Skeletal muscle tissue (tissue), 4 donors: Measurements from ENCODE around the gene RPS27. TPM values are rescaled to one million over a fixed set of nuclear protein-coding genes. Genes with fewer than 3 reads are reported as not detected.
A peak's percentile ranks its signal among the peaks of the same experiment; 100 is the strongest.

ENCODE experiments used
- H3K27ac ChIP-seq: one replicate; pipeline ENCODE4 v1.7.0; 2013; ENCODE audit warnings: mild to moderate bottlenecking, low read depth, low read length, inconsistent platforms
- H3K27me3 ChIP-seq, 3 donors: one replicate each; pipeline ENCODE4 v1.7.0; 2013; ENCODE audit warnings: low read length in 3 of 3; ENCODE audit not compliant: control insufficient read depth in 3 of 3, insufficient read depth in 3 of 3
- H3K36me3 ChIP-seq, 3 donors: one replicate each; pipeline ENCODE4 v1.7.0; 2013; ENCODE audit warnings: low read length in 3 of 3; ENCODE audit not compliant: control insufficient read depth in 3 of 3, insufficient read depth in 3 of 3
- H3K4me1 ChIP-seq, 3 donors: one replicate each; pipeline ENCODE4 v1.7.0; 2013; ENCODE audit warnings: low read length in 3 of 3, mild to moderate bottlenecking in 3 of 3; ENCODE audit not compliant: control insufficient read depth in 3 of 3, insufficient read depth in 3 of 3
- H3K4me3 ChIP-seq, 3 donors: one replicate each; pipeline ENCODE4 v1.7.0; 2013; ENCODE audit warnings: low read length in 3 of 3
- H3K9ac ChIP-seq, 3 donors: one replicate each; pipeline ENCODE4 v1.7.0; 2013; ENCODE audit warnings: low read length in 3 of 3, mild to moderate bottlenecking in 3 of 3, moderate library complexity in 2 of 3, low read depth in 1 of 3
- H3K9me3 ChIP-seq, 3 donors: one replicate each; pipeline ENCODE4 v1.7.0; 2013; ENCODE audit warnings: low read length in 3 of 3; ENCODE audit not compliant: control insufficient read depth in 3 of 3
- total RNA-seq: library from RNA; depleted of rRNA; stranded (reverse); fragments of >200 nt; gene quantifications from one replicate; pipeline ENCODE4 v1.2.3, GENCODE V29; 2014
- donor health status: Osteomylitis.

RPS27 gene
- 4,210 TPM for total RNA-seq

DNA sequence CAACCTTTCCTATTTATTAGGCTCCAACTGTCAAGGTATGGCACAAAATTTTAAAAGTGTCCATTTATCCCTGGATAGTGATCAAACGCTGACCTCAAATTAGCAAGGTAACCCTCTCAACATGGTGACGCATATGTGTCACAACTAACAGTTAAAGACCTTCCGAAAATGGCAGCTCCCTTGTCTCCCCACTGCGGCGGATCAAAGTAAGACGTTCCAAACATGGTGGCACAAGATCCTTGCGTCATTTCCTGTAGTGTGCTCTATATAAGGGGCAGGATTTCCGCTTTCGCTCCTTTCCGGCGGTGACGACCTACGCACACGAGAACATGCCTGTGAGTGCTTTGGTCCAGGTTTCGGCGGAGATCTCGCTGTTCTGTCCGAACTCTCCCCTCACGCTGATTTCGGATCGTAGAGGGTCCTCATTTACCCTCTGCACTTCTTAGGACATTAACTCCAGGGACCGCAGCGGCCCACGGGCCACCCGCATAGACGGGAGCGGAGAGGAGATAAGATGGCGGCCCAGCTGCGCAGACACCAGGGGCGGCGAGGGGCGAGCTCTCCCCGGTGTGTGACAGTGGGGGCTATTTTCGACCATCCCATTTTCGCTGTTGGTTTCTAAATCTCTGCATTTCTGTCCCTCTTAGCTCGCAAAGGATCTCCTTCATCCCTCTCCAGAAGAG lies at the start of gene RPS27:
Gene RPS27, plus strand, starts transcription at position 295 of the 683 bp plus-strand sequence. Its CDS starts 35 bp downstream, at position 330.
- Histone ChIP-seq H3K36me3 (peaks cover 19 to 37% (median 25%) of the 10 kb centered on the region in 3 donors), H3K9me3 (no peaks in the 10 kb centered on the region), H3K27me3 (no peaks in the 10 kb centered on the region), H3K4me3 (peak within 1 kb of the TSS; percentile 76 to 99 (median 97)), H3K4me1 (peaks cover 22 to 33% (median 23%) of the 10 kb centered on the region in 3 donors), H3K27ac (peak within 1 kb of the TSS; percentile 87), H3K9ac (peak within 1 kb of the TSS; percentile 85 to 99 (median 97))

GRCh38 chr1:153941826-153942725 lies 48.5 kb upstream of the RPS27 start:
- H3K9ac ChIP-seq: no peak overlapping the region
- H3K27ac ChIP-seq: no peak overlapping the region
- no peak overlapping the region for H3K4me3 ChIP-seq
- H3K9me3 ChIP-seq: no peaks in the 10 kb centered on the region
- H3K4me1 ChIP-seq: peaks cover 25 to 40% (median 33%) of the 10 kb centered on the region in 3 donors
- H3K36me3 ChIP-seq: peaks cover 49 to 50% (median 49%) of the 10 kb centered on the region in 3 donors
- no peaks in the 10 kb centered on the region for H3K27me3 ChIP-seq

DNA sequence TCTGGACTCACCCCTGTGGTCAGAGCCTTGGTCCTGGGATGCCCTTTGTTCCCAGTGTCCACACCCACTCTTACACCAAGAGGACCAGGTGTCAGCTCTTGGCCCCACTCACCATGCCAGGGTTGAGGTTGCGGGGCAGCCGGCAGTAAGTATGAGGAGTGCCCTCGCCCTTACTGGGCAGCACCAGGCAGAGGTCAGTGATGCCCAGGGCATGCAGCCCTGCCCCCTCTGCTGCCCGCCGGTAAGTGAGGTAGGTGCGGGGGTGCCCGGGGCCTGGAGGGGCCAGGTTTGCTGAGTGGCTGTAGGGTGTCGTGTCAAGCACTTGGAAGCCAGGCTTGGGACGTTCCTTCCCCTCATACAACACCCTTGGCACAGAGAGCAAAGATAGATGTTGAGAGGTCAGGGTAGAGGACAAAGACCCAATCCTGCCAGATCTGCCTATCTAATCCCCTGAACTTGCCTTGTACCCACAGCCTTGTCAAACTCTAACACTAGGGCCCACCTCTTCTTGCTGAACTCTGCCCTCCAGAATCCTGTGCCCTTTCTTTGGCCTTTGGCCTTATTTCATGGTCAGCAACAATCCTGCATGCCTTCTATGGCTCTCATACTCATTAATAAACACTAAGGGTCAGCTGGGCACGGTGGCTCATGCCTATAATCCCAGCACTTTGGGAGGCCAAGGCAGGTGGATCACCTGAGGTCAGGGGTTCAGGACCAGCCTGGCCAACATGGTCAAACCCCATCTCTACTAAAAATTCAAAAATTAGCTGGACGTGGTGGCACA lies 47.6 kb upstream of the RPS27 start:
- peaks cover 42 to 48% (median 47%) of the 10 kb centered on the region in 3 donors for H3K36me3 ChIP-seq

DNA sequence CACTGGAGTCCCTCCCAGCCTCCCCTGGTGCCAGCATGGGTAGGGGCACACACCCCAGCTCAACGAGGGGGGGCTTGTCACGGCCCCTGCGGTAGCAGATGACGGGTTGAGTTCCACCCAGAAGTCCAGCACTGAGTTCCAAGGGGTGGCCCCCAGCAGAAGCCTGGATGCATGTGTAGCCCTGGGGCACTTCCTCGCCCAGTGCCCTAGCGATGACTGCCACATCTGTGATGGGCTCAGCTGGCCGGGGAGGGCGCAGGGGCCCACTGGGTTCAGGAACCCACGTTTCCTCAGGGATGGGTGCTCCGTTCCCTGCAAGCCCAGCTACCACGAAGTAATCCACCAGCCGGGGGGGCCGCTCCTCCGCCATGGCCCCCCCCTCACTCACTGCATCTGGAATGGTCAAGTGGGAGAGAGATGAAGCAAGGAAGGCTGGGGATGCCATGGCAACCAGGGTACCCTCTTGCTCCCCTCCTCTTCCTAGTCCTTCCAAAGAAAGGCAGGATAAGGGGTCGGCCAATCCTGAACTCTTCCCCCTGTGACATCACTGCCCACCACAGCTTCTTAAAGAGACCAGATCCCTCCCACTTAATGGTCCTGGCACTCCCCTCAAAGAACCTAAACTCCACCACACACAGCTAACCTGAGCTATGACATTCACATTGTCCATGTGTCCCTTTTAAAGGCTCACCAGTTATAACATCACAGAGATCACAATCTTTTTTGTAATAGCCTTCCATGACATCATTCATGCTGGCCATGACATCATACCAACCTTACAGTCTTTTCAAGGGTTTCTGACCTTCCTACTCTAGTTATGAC lies 46.3 kb upstream of the RPS27 start:
- no peaks in the 10 kb centered on the region for H3K27me3 ChIP-seq
- H3K4me1 ChIP-seq: peaks cover 27 to 44% (median 36%) of the 10 kb centered on the region in 3 donors
- peak overlapping the region; percentile 84 to 91 (median 87) for H3K4me3 ChIP-seq
- H3K36me3 ChIP-seq: peaks cover 48 to 56% (median 56%) of the 10 kb centered on the region in 3 donors
- peak overlapping the region; percentile 93 to 96 (median 95) for H3K9ac ChIP-seq
- H3K9me3 ChIP-seq: no peaks in the 10 kb centered on the region
- peak overlapping the region; percentile 97 for H3K27ac ChIP-seq

More for the DNA sequence above, 47.6 kb upstream of the RPS27 start:
- Histone ChIP-seq H3K9me3 (no peaks in the 10 kb centered on the region), H3K27me3 (no peaks in the 10 kb centered on the region), H3K4me1 (peaks cover 27 to 44% (median 36%) of the 10 kb centered on the region in 3 donors), H3K9ac (peak overlapping the region in 1 of 3 donors; percentile 45), H3K27ac (no peak overlapping the region), H3K4me3 (peak overlapping the region in 1 of 3 donors; percentile 13)

GRCh38 chr1:153944827-153945117 lies 45.8 kb upstream of the RPS27 start:
- Histone ChIP-seq H3K9ac (peak overlapping the region; percentile 93 to 96 (median 95)), H3K36me3 (peaks cover 48 to 52% (median 50%) of the 10 kb centered on the region in 3 donors)

GRCh38 chr1:153945131-153945794 lies 45.3 kb upstream of the RPS27 start:
- Histone ChIP-seq H3K27ac (peak overlapping the region; percentile 97), H3K27me3 (no peaks in the 10 kb centered on the region), H3K36me3 (peaks cover 47 to 51% (median 49%) of the 10 kb centered on the region in 3 donors), H3K4me1 (peaks cover 27 to 44% (median 36%) of the 10 kb centered on the region in 3 donors), H3K9ac (peak overlapping the region; percentile 93 to 96 (median 95)), H3K4me3 (peak overlapping the region; percentile 84 to 91 (median 87)), H3K9me3 (no peaks in the 10 kb centered on the region)

More at GRCh38 chr1:153944827-153945117, 45.8 kb upstream of the RPS27 start:
- Histone ChIP-seq H3K4me3 (peak overlapping the region; percentile 84 to 91 (median 87)), H3K27ac (peak overlapping the region; percentile 97), H3K27me3 (no peaks in the 10 kb centered on the region), H3K9me3 (no peaks in the 10 kb centered on the region), H3K4me1 (peaks cover 27 to 44% (median 36%) of the 10 kb centered on the region in 3 donors)

- H3K9ac ChIP-seq: peak overlapping the region; percentile 93 to 96 (median 95)
- peaks cover 47 to 51% (median 49%) of the 10 kb centered on the region in 3 donors for H3K36me3 ChIP-seq
- H3K27ac ChIP-seq: peak overlapping the region; percentile 97
- peak overlapping the region; percentile 84 to 91 (median 87) for H3K4me3 ChIP-seq
- H3K27me3 ChIP-seq: no peaks in the 10 kb centered on the region
- peaks cover 27 to 44% (median 36%) of the 10 kb centered on the region in 3 donors for H3K4me1 ChIP-seq
- H3K9me3 ChIP-seq: no peaks in the 10 kb centered on the region
Observed at GRCh38 chr1:153945795-153946621, 44.6 kb upstream of the RPS27 start.

DNA sequence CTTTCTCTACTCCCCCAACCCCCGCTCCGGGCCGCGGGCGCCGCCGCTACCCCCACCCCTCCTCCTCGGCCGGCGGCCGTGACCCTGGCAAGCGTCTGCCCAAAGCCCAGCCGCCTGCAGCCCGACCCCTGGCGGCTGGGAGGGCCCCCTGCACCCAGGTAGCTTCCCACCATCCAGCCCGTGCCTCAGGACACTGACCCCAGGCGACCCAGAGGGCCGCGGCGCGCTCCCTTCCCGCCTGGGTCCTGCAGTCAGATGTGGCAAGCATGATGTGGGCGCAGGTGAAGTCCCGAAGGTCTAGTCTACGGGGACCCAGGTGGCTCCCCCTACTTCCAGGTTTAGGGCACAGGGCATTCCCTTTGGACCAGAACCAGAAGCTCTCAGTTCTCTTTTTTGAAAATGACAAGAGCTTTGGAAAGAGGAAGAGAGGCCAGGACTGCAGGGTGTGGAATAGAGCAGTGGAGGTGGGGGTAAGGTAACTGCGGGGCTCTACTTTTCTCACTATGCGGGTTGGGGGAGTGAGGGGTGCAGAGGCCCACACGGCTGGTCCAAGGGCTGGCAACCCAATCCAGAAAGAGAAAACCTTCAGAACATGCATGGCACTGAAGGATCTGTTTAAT lies 43.8 kb upstream of the RPS27 start, which contains the start of gene DENND4B:
Gene DENND4B, minus strand, starts transcription at position 97 of the 620 bp plus-strand sequence. CDS start 2,344 bp downstream, outside the sequence.
- Histone ChIP-seq H3K27ac (peak within 1 kb of the TSS; percentile 97), H3K27me3 (no peaks in the 10 kb centered on the region), H3K4me3 (peak within 1 kb of the TSS; percentile 84 to 91 (median 87)), H3K9me3 (no peaks in the 10 kb centered on the region), H3K36me3 (peaks cover 48 to 54% (median 52%) of the 10 kb centered on the region in 3 donors), H3K9ac (peak within 1 kb of the TSS; percentile 93 to 96 (median 95)), H3K4me1 (peaks cover 27 to 44% (median 36%) of the 10 kb centered on the region in 3 donors)
